T47D (cell line): ENCODE data around the gene ACOX3.
A peak's percentile ranks its signal among the peaks of the same experiment; 100 is the strongest.
"Not testable (repeated sequence)": the region's sequence is repeated elsewhere in the genome, so short reads cannot be mapped to it uniquely, and the experiment has no call there.

ENCODE experiments used
- DNase-seq, 2 experiments: peaks; one replicate each; pipeline versions ENCODE4 v3.0.0 to v3.0.0-alpha.2; 2011 to 2012; ENCODE audit warnings: low read depth in 1 of 2, low spot score in 1 of 2
- JUND ChIP-seq: IDR thresholded peaks from 2 replicates; pipeline ENCODE4 v1.6.1; 2012; ENCODE audit warnings: low read depth
- in situ Hi-C: cut with HindIII; loops from 2 replicates; pipeline ENCODE4 v1.10.0; 2016; ENCODE audit warnings: low sequenced_read_pairs, low pct_unique_long_range_greater_than_20kb

Gene ACOX3

GRCh38 chr4:8419222-8420041 is 21.1 kb downstream of the ACOX3 start:
- no peak for TF ChIP-seq JUND
- in situ Hi-C loops, result no loop called here
- no peak for DNase-seq

- in situ Hi-C loops, result no loop called here
Observed at GRCh38 chr4:8417071-8417614, 23.4 kb downstream of the ACOX3 start.

GRCh38 chr4:8414377-8414776 is 26.1 kb downstream of the ACOX3 start:
- no peak for TF ChIP-seq JUND
- in situ Hi-C loops, result no loop called here
- DNase-seq, result no peak

More at GRCh38 chr4:8417071-8417614, 23.4 kb downstream of the ACOX3 start:
- no peak for DNase-seq
- no peak for TF ChIP-seq JUND

GRCh38 chr4:8412288-8412687 is 28.2 kb downstream of the ACOX3 start:
- TF ChIP-seq JUND, result no peak
- DNase-seq, result no peak
- in situ Hi-C loops, result no loop called here

- in situ Hi-C loops, result no loop called here
- no peak for DNase-seq
- TF ChIP-seq JUND, result no peak
Observed at GRCh38 chr4:8411351-8412180, 29.0 kb downstream of the ACOX3 start.

- TF ChIP-seq JUND, result no peak
- in situ Hi-C loops, result no loop called here
- DNase-seq, result peak in 1 of 2 experiments; percentile 44
Observed at GRCh38 chr4:8410641-8411271, 29.8 kb downstream of the ACOX3 start.

GRCh38 chr4:8410066-8410625 is 30.4 kb downstream of the ACOX3 start:
- DNase-seq, result no peak
- no peak for TF ChIP-seq JUND
- in situ Hi-C loops, result no loop called here

GRCh38 chr4:8409264-8410065 is 31.1 kb downstream of the ACOX3 start:
- in situ Hi-C loops, result no loop called here
- no peak for TF ChIP-seq JUND
- DNase-seq, result peak in 1 of 2 experiments; percentile 91

- no peak for TF ChIP-seq JUND
- no peak for DNase-seq
- in situ Hi-C loops, result no loop called here
Observed at GRCh38 chr4:8407756-8408155, 32.8 kb downstream of the ACOX3 start.

GRCh38 chr4:8407316-8407715 is 33.2 kb downstream of the ACOX3 start:
- in situ Hi-C loops, result no loop called here
- no peak for TF ChIP-seq JUND

GRCh38 chr4:8406887-8407286 is 33.6 kb downstream of the ACOX3 start:
- in situ Hi-C loops, result not testable (repeated sequence)
- DNase-seq, result peak in 1 of 2 experiments; percentile 23

More at GRCh38 chr4:8407316-8407715, 33.2 kb downstream of the ACOX3 start:
- DNase-seq, result no peak
